A673 (cell line): Measurements from ENCODE around the gene IVNS1ABP. TPM values are rescaled to one million over a fixed set of nuclear protein-coding genes. Genes with fewer than 3 reads are reported as not detected.

Experiments
- BruUV-seq: library from RNA; stranded (reverse); fragments of 400-500 nt; replicated peaks from 2 replicates; lab custom pipeline; 2021; lab: Mats Ljungman, UMichigan
- CTCF ChIA-PET: fragments of 300-600 bp; sonication (Branson Sonifier 250); formaldehyde crosslinking; loops from one replicate; lab custom pipeline; 2022; ENCODE audit warnings: antibody characterized with exemption; lab: Charles Lee
- POLR2A ChIA-PET: fragments of 300-600 bp; sonication (Branson Sonifier 250); formaldehyde crosslinking; loops from one replicate; lab custom pipeline; 2022; ENCODE audit warnings: antibody characterized with exemption; ENCODE audit not compliant: low non-redundant PET; lab: Charles Lee
- DNase-seq: peaks from one replicate; pipeline ENCODE4 v3.0.0-alpha.2; 2015; ENCODE audit warnings: low spot score
- H3K27ac ChIP-seq: fragments of 200-600 bp; sonication (generic); 2 replicates; pipeline ENCODE4 v1.5.1; 2016; ENCODE audit warnings: mixed run types, low read depth, mild to moderate bottlenecking, mixed read lengths, antibody characterized with exemption, low read length; ENCODE audit not compliant: poor library complexity, severe bottlenecking
- H3K27me3 ChIP-seq: fragments of 200-600 bp; sonication (generic); replicated peaks from 2 replicates; pipeline ENCODE4 v1.6.1; 2017; ENCODE audit warnings: mixed run types, low read depth, mild to moderate bottlenecking, mixed read lengths, antibody characterized with exemption, low read length; ENCODE audit not compliant: insufficient read depth, poor library complexity
- H3K36me3 ChIP-seq: fragments of 200-600 bp; sonication (generic); 2 replicates; pipeline ENCODE4 v1.6.1; 2016; ENCODE audit warnings: mixed run types, mild to moderate bottlenecking, mixed read lengths, antibody characterized with exemption, low read length; ENCODE audit not compliant: insufficient read depth, poor library complexity, severe bottlenecking
- H3K4me1 ChIP-seq: fragments of 200-600 bp; sonication (generic); 2 replicates; pipeline ENCODE4 v1.6.1; 2017; ENCODE audit warnings: mixed run types, mild to moderate bottlenecking, mixed read lengths, antibody characterized with exemption, low read length; ENCODE audit not compliant: insufficient read depth, poor library complexity, severe bottlenecking
- H3K4me3 ChIP-seq: fragments of 200-600 bp; sonication (generic); 2 replicates; pipeline ENCODE4 v1.5.1; 2016; ENCODE audit warnings: low read depth, mixed run types, mild to moderate bottlenecking, mixed read lengths, low read length; ENCODE audit not compliant: poor library complexity, severe bottlenecking
- H3K9me3 ChIP-seq: fragments of 200-600 bp; sonication (generic); 2 replicates; pipeline ENCODE4 v1.6.1; 2016; ENCODE audit warnings: mixed run types, low read depth, mild to moderate bottlenecking, mixed read lengths, antibody characterized with exemption, low read length; ENCODE audit not compliant: poor library complexity, severe bottlenecking
- EZH2 ChIP-seq: fragments of 200-600 bp; sonication (generic); IDR thresholded peaks from 2 replicates; pipeline ENCODE4 v1.6.1; 2017; ENCODE audit warnings: borderline replicate concordance, low read depth, mild to moderate bottlenecking, mixed read lengths, antibody characterized with exemption, low read length; ENCODE audit not compliant: poor library complexity, severe bottlenecking
- intact Hi-C: fragments of 100-400 bp; cut with micrococcal nuclease; formaldehyde crosslinking; loops from one replicate; pipeline ENCODE4 v1.10.0; 2022; ENCODE audit not compliant: unreplicated experiment
- total RNA-seq: library from RNA; stranded (reverse); gene quantifications from 2 replicates; pipeline ENCODE4 v1.2.3, GENCODE V29; 2021
- TF ChIP-seq, protein P1 (sequence below): fragments of 300-800, 200-600 bp; sonication (generic); conservative IDR thresholded peaks from 2 replicates; pipeline ENCODE4 v1.5.1; 2017; ENCODE audit warnings: low read depth, mild to moderate bottlenecking, antibody characterized with exemption, low read length, moderate library complexity, mixed read lengths

IVNS1ABP gene
- total RNA-seq, 1 experiment from 2014 or later = 221 TPM

DNA sequence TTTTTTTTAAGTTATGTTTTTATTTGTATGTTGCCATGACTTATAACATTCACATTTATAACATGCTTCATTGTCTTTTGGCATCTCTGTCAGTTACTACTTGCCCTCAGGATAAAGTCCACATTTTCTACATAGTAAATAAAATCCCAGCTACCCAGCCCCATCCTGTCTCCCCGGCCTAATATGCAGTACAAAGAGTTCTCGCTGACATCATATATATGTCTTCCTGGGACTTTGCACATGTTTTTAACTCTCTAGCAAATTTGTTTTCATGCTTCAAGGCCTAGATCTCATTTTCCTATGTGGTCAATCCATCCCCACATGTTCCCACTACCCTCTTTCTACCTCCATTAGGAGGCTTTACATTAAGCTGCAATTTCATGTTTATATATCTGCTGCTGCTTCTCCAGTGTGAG, 33.0 kb upstream of the IVNS1ABP start:
- no peaks in the 10 kb centered on the region for H3K27me3 ChIP-seq
- H3K27ac ChIP-seq = no peak overlapping the region
- peaks cover 12% of the 10 kb centered on the region for H3K4me1 ChIP-seq
- H3K36me3 ChIP-seq = no peaks in the 10 kb centered on the region
- TF ChIP-seq, protein P1, sequence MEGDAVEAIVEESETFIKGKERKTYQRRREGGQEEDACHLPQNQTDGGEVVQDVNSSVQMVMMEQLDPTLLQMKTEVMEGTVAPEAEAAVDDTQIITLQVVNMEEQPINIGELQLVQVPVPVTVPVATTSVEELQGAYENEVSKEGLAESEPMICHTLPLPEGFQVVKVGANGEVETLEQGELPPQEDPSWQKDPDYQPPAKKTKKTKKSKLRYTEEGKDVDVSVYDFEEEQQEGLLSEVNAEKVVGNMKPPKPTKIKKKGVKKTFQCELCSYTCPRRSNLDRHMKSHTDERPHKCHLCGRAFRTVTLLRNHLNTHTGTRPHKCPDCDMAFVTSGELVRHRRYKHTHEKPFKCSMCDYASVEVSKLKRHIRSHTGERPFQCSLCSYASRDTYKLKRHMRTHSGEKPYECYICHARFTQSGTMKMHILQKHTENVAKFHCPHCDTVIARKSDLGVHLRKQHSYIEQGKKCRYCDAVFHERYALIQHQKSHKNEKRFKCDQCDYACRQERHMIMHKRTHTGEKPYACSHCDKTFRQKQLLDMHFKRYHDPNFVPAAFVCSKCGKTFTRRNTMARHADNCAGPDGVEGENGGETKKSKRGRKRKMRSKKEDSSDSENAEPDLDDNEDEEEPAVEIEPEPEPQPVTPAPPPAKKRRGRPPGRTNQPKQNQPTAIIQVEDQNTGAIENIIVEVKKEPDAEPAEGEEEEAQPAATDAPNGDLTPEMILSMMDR = no peak
- no peak for TF ChIP-seq EZH2
- ChIA-PET POLR2A (no interaction called here), CTCF (no interaction called here)
- intact Hi-C loops = no loop called here
- H3K4me3 ChIP-seq = no peak overlapping the region
- H3K9me3 ChIP-seq = no peaks in the 10 kb centered on the region
- no TSS peak for BruUV-seq
- no peak for DNase-seq

DNA sequence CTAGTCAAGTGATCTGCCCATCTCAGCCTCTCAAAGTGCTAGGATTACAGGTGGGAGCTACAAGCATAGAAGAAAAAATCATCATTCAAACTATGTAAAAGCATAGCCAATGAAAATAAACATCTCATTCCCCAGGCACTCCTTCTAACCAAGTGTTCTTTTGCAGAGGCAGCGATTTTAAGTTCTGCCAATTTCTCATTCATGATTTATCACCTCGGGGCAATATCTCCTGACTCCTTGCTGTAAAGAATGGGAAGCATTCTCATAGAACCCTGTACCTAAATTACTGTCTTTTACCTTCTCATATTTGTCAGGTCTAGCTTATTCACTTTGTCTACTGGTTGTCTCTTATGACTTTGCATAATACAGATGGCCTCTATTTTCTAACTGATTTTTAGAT, 32.5 kb upstream of the IVNS1ABP start:
- BruUV-seq = no TSS peak
- no peaks in the 10 kb centered on the region for H3K9me3 ChIP-seq
- no peak overlapping the region for H3K4me3 ChIP-seq
- H3K27ac ChIP-seq = no peak overlapping the region
- TF ChIP-seq EZH2 = no peak
- TF ChIP-seq, protein P1 = no peak
- no peaks in the 10 kb centered on the region for H3K27me3 ChIP-seq
- CTCF ChIA-PET = no interaction called here
- peaks cover 12% of the 10 kb centered on the region for H3K4me1 ChIP-seq
- DNase-seq = no peak
- no peaks in the 10 kb centered on the region for H3K36me3 ChIP-seq
- intact Hi-C loops = no loop called here
- POLR2A ChIA-PET = no interaction called here

DNA sequence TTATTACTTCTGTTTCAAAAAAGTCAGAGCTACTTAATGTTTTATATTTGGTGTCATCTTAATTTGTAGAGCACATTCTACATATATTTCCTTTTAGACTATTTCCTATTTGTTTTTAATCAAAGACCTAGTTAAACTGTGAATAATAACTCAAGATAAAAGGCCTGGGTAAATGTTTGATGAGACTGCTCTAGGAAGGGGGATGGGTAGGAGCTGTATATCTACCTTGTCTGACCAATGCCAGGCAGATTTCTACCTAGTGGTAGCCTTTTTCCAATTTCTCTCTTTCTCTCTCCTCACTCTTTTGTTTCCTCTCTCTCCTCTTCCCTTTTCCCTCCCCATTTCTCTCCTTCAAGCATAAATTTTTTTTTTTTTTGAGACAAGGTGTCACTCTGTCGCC, 31.9 kb upstream of the IVNS1ABP start:
- no peaks in the 10 kb centered on the region for H3K9me3 ChIP-seq
- no peaks in the 10 kb centered on the region for H3K36me3 ChIP-seq
- intact Hi-C loops = no loop called here
- peaks cover 12% of the 10 kb centered on the region for H3K4me1 ChIP-seq
- no peak for DNase-seq
- no peak overlapping the region for H3K4me3 ChIP-seq
- no peaks in the 10 kb centered on the region for H3K27me3 ChIP-seq
- CTCF ChIA-PET = no interaction called here
- BruUV-seq = no TSS peak
- POLR2A ChIA-PET = no interaction called here
- H3K27ac ChIP-seq = no peak overlapping the region
- TF ChIP-seq, protein P1 = no peak
- no peak for TF ChIP-seq EZH2
